Common myeloid progenitor, CD34-positive (primary cell): ENCODE results near the gene ADRB2.

Experiments used
- CTCF ChIA-PET: fragments of 350-600 bp; sonication (Branson Sonifier 250); formaldehyde crosslinking; loops from one replicate; lab custom pipeline; 2021; ENCODE audit warnings: antibody characterized with exemption; lab: Charles Lee
- POLR2A ChIA-PET: fragments of 350-600 bp; sonication (Branson Sonifier 250); formaldehyde crosslinking; loops from one replicate; lab custom pipeline; 2021; ENCODE audit warnings: antibody characterized with exemption; lab: Charles Lee
- DNase-seq, 3 donors: peaks; one replicate each; pipeline versions ENCODE4 v3.0.0 to v3.0.0-alpha.2; 2013
- H3K27ac ChIP-seq, 2 experiments: 1 replicate in 1 of 2; 2 replicates in 1 of 2; pipeline ENCODE4 v1.7.0; 2013; ENCODE audit warnings: inconsistent platforms in 2 of 2, low read length in 2 of 2, mild to moderate bottlenecking in 2 of 2, low read depth in 1 of 2, moderate library complexity in 1 of 2; ENCODE audit not compliant: severe bottlenecking in 2 of 2, insufficient read depth in 1 of 2, poor library complexity in 1 of 2
- H3K27me3 ChIP-seq, 5 experiments: replicated peaks in 2 of 5; 1 replicate in 3 of 5; 2 replicates in 2 of 5; pipeline versions ENCODE4 v1.6.1 to v1.7.0; 2013; ENCODE audit warnings: low read length in 4 of 5, mild to moderate bottlenecking in 2 of 5, moderate library complexity in 2 of 5, inconsistent platforms in 1 of 5; ENCODE audit not compliant: insufficient read depth in 5 of 5, control insufficient read depth in 4 of 5
- H3K36me3 ChIP-seq, 4 experiments: 1 replicate in 2 of 4; 2 replicates in 2 of 4; pipeline versions ENCODE4 v1.6.1 to v1.7.0; 2013; ENCODE audit warnings: low read length in 3 of 4, control low read depth in 1 of 4, mild to moderate bottlenecking in 1 of 4; ENCODE audit not compliant: control insufficient read depth in 4 of 4, insufficient read depth in 4 of 4
- H3K4me1 ChIP-seq, 4 experiments: 1 replicate in 3 of 4; 2 replicates in 1 of 4; pipeline versions ENCODE4 v1.6.1 to v1.7.1; 2013; ENCODE audit warnings: low read length in 3 of 4, mild to moderate bottlenecking in 3 of 4, control low read depth in 1 of 4, inconsistent platforms in 1 of 4, moderate library complexity in 1 of 4; ENCODE audit not compliant: control insufficient read depth in 4 of 4, insufficient read depth in 4 of 4; ENCODE audit errors: control extremely low read depth in 1 of 4
- H3K4me3 ChIP-seq, 7 experiments: 1 replicate in 4 of 7; 2 replicates in 3 of 7; pipeline versions ENCODE4 v1.5.1 to v1.7.0; 2013; ENCODE audit warnings: mild to moderate bottlenecking in 7 of 7, low read length in 6 of 7, moderate library complexity in 6 of 7, inconsistent platforms in 2 of 7, low read depth in 2 of 7, control low read depth in 1 of 7; ENCODE audit not compliant: insufficient read depth in 4 of 7, control insufficient read depth in 1 of 7; ENCODE audit errors: extremely low read depth in 1 of 7
- H3K9me3 ChIP-seq, 5 experiments: 1 replicate in 4 of 5; 2 replicates in 1 of 5; pipeline versions ENCODE4 v1.6.1 to v1.7.1; 2013; ENCODE audit warnings: low read length in 4 of 5, mild to moderate bottlenecking in 2 of 5, inconsistent platforms in 1 of 5, low read depth in 1 of 5, moderate library complexity in 1 of 5; ENCODE audit not compliant: control insufficient read depth in 4 of 5, insufficient read depth in 2 of 5; ENCODE audit errors: control extremely low read depth in 1 of 5
- WGBS: methylation state at CpG from one replicate; pipeline ENCODE4 v1.1.5; 2013; ENCODE audit not compliant: insufficient coverage; 5-methylcytosine and 5-hydroxymethylcytosine counted together

ADRB2 gene

GRCh38 chr5:148849461-148849860 lies 23.1 kb downstream of the ADRB2 start:
- POLR2A ChIA-PET = no interaction called here
- no peaks in the 10 kb centered on the region for H3K9me3 ChIP-seq
- H3K27ac ChIP-seq = no peak overlapping the region
- H3K4me3 ChIP-seq = no peak overlapping the region
- CTCF ChIA-PET = interaction anchor here (1.1 kb wide), 1 partner anchor 32 kb away, joined by 4 read pairs; no protein-coding TSS in a partner anchor
- H3K27me3 ChIP-seq = no peaks in the 10 kb centered on the region
- no peaks in the 10 kb centered on the region for H3K36me3 ChIP-seq
- no CpG with 5 or more reads among the region's 4 CpGs for WGBS
- peak; percentile 20 to 83 (median 72) for DNase-seq
- peaks cover 0 to 8% (median 4%) of the 10 kb centered on the region in 4 experiments for H3K4me1 ChIP-seq

- Histone ChIP-seq H3K36me3 (no peaks in the 10 kb centered on the region), H3K9me3 (no peaks in the 10 kb centered on the region), H3K27me3 (no peaks in the 10 kb centered on the region), H3K27ac (no peak overlapping the region), H3K4me3 (no peak overlapping the region), H3K4me1 (peaks cover 0 to 13% (median 4%) of the 10 kb centered on the region in 4 experiments)
- WGBS = 100% methylated on average over 1 of the region's 2 CpGs
- POLR2A ChIA-PET = no interaction called here
- CTCF ChIA-PET = interaction anchor here (1.1 to 1.3 kb wide), 2 partner anchors 33 to 114 kb away, joined by 3 to 4 read pairs; no protein-coding TSS in a partner anchor
- DNase-seq = no peak
These were observed 24.4 kb downstream of the ADRB2 start for GRCh38 chr5:148850836-148851235.

GRCh38 chr5:148853868-148854267 lies 27.5 kb downstream of the ADRB2 start:
- Histone ChIP-seq H3K4me1 (peaks cover 0 to 12% (median 2%) of the 10 kb centered on the region in 4 experiments), H3K27ac (no peak overlapping the region), H3K36me3 (no peaks in the 10 kb centered on the region), H3K9me3 (no peaks in the 10 kb centered on the region), H3K27me3 (no peaks in the 10 kb centered on the region), H3K4me3 (no peak overlapping the region)
- ChIA-PET CTCF (interaction anchor here (1.1 to 1.8 kb wide), 2 partner anchors 8 to 22 kb away, joined by 3 read pairs; no protein-coding TSS in a partner anchor), POLR2A (no interaction called here)
- no peak for DNase-seq
- WGBS = no CpG with 5 or more reads among the region's 2 CpGs

GRCh38 chr5:148855249-148856008 lies 29.0 kb downstream of the ADRB2 start:
- Histone ChIP-seq H3K4me3 (no peak overlapping the region), H3K9me3 (no peaks in the 10 kb centered on the region), H3K4me1 (peaks cover 0 to 20% (median 7%) of the 10 kb centered on the region in 4 experiments), H3K27me3 (no peaks in the 10 kb centered on the region), H3K36me3 (no peaks in the 10 kb centered on the region), H3K27ac (no peak overlapping the region)
- POLR2A ChIA-PET = no interaction called here
- WGBS = 84% methylated on average over 3 of the region's 5 CpGs
- no peak for DNase-seq
- CTCF ChIA-PET = no interaction called here

GRCh38 chr5:148856009-148856367 lies 29.6 kb downstream of the ADRB2 start:
- H3K4me3 ChIP-seq = no peak overlapping the region
- no peak overlapping the region for H3K27ac ChIP-seq
- H3K27me3 ChIP-seq = no peaks in the 10 kb centered on the region
- no peaks in the 10 kb centered on the region for H3K9me3 ChIP-seq
- ChIA-PET POLR2A (no interaction called here), CTCF (no interaction called here)
- WGBS = 73% methylated on average over 2 of the region's 2 CpGs
- peaks cover 0 to 20% (median 7%) of the 10 kb centered on the region in 4 experiments for H3K4me1 ChIP-seq
- no peaks in the 10 kb centered on the region for H3K36me3 ChIP-seq
- DNase-seq = no peak

GRCh38 chr5:148856424-148856823 lies 30.0 kb downstream of the ADRB2 start:
- Histone ChIP-seq H3K27ac (no peak overlapping the region), H3K4me1 (peaks cover 0 to 20% (median 7%) of the 10 kb centered on the region in 4 experiments), H3K9me3 (no peaks in the 10 kb centered on the region), H3K36me3 (no peaks in the 10 kb centered on the region), H3K4me3 (no peak overlapping the region), H3K27me3 (no peaks in the 10 kb centered on the region)
- CTCF ChIA-PET = no interaction called here
- 100% methylated on average over 1 of the region's 1 CpG for WGBS
- DNase-seq = no peak
- POLR2A ChIA-PET = no interaction called here

GRCh38 chr5:148857474-148857873 lies 31.1 kb downstream of the ADRB2 start:
- peaks cover 0 to 20% (median 7%) of the 10 kb centered on the region in 4 experiments for H3K4me1 ChIP-seq
- H3K4me3 ChIP-seq = no peak overlapping the region
- DNase-seq = no peak
- POLR2A ChIA-PET = no interaction called here
- no peaks in the 10 kb centered on the region for H3K27me3 ChIP-seq
- H3K36me3 ChIP-seq = no peaks in the 10 kb centered on the region
- no peaks in the 10 kb centered on the region for H3K9me3 ChIP-seq
- WGBS = 100% methylated on average over 2 of the region's 2 CpGs
- CTCF ChIA-PET = interaction anchor here (0.9 kb wide), 1 partner anchor 28 kb away, joined by 5 read pairs; no protein-coding TSS in a partner anchor
- no peak overlapping the region for H3K27ac ChIP-seq
